H1 (cell line): Measurements from ENCODE around the gene ANKFY1. TPM values are rescaled to one million over a fixed set of nuclear protein-coding genes. Genes with fewer than 3 reads are reported as not detected.

ENCODE experiments used
- CTCF ChIA-PET: fragments of 300-600 bp; sonication (Branson Sonifier 250); formaldehyde crosslinking; loops from one replicate; lab custom pipeline; 2021; ENCODE audit not compliant: partially characterized antibody; lab: Charles Lee
- POLR2A ChIA-PET: fragments of 300-600 bp; sonication (Branson Sonifier 250); formaldehyde crosslinking; loops from one replicate; lab custom pipeline; 2021; ENCODE audit warnings: inconsistent platforms; ENCODE audit not compliant: partially characterized antibody; lab: Charles Lee
- DNase-seq, 2 experiments: peaks; one replicate each; pipeline versions ENCODE4 v3.0.0 to v3.0.0-alpha.2; 2010 to 2022; ENCODE audit warnings: low spot score in 2 of 2, low read depth in 1 of 2, mixed read lengths in 1 of 2
- FAIRE-seq: peaks from 2 replicates; lab custom pipeline; 2011; peaks lifted over from hg19 to GRCh38; lab: Jason Lieb, UNC
- H2AFZ ChIP-seq: 2 replicates; pipeline ENCODE4 v1.8.1; 2012; ENCODE audit warnings: low read length, inconsistent platforms
- H2AK5ac ChIP-seq: 2 replicates; pipeline ENCODE4 v1.6.1; 2013; ENCODE audit warnings: low read depth, low read length
- H2BK120ac ChIP-seq: replicated peaks from 2 replicates; pipeline ENCODE3; 2013; ENCODE audit warnings: low read depth, low read length, inconsistent platforms
- H2BK12ac ChIP-seq: 2 replicates; pipeline ENCODE4 v1.6.1; 2013; ENCODE audit warnings: low read depth, low read length
- H2BK15ac ChIP-seq: 2 replicates; pipeline ENCODE4 v1.6.1; 2013; ENCODE audit warnings: low read length
- H2BK20ac ChIP-seq: 2 replicates; pipeline ENCODE4 v1.6.1; 2013; ENCODE audit warnings: low read length
- H2BK5ac ChIP-seq: 2 replicates; pipeline ENCODE4 v1.6.1; 2013; ENCODE audit warnings: low read depth, low read length
- H3K14ac ChIP-seq: 2 replicates; pipeline ENCODE4 v1.6.1; 2013; ENCODE audit warnings: inconsistent platforms; ENCODE audit not compliant: insufficient read length
- H3K18ac ChIP-seq: 2 replicates; pipeline ENCODE4 v1.6.1; 2013; ENCODE audit warnings: low read length; ENCODE audit errors: extremely low read depth
- H3K23ac ChIP-seq: 2 replicates; pipeline ENCODE4 v1.6.1; 2013; ENCODE audit warnings: inconsistent platforms; ENCODE audit not compliant: insufficient read length
- H3K23me2 ChIP-seq: 2 replicates; pipeline ENCODE4 v1.6.1; 2013; ENCODE audit warnings: low read depth, low read length
- H3K27ac ChIP-seq: 2 replicates; pipeline ENCODE4 v1.6.1; 2011; ENCODE audit warnings: low read depth, low read length, inconsistent platforms
- H3K27me3 ChIP-seq, 4 experiments: replicated peaks in 1 of 4; 1 replicate in 1 of 4; 2 replicates in 3 of 4; pipeline versions ENCODE4 v1.6.1 to v1.8.1; 2011 to 2013; ENCODE audit warnings: low read length in 3 of 4, mild to moderate bottlenecking in 3 of 4, inconsistent platforms in 2 of 4, mixed read lengths in 2 of 4, moderate library complexity in 1 of 4; ENCODE audit not compliant: control insufficient read depth in 3 of 4, insufficient read depth in 3 of 4; ENCODE audit errors: extremely low read depth in 1 of 4
- H3K36me3 ChIP-seq, 4 experiments: 2 replicates each; pipeline versions ENCODE4 v1.6.1 to v1.8.1; 2011 to 2013; ENCODE audit warnings: mild to moderate bottlenecking in 4 of 4, low read length in 3 of 4, moderate library complexity in 2 of 4, control low read depth in 1 of 4, inconsistent platforms in 1 of 4; ENCODE audit not compliant: insufficient read depth in 4 of 4, control insufficient read depth in 2 of 4
- H3K4ac ChIP-seq: replicated peaks from 2 replicates; pipeline ENCODE3; 2013; ENCODE audit warnings: low read length, low read depth, mixed read lengths, inconsistent platforms; ENCODE audit not compliant: insufficient read length
- H3K4me1 ChIP-seq, 4 experiments: replicated peaks in 1 of 4; 1 replicate in 1 of 4; 2 replicates in 3 of 4; pipeline versions ENCODE4 v1.6.1 to v1.8.1; 2011 to 2013; ENCODE audit warnings: low read length in 3 of 4, inconsistent platforms in 2 of 4, mixed read lengths in 1 of 4; ENCODE audit not compliant: insufficient read depth in 4 of 4, control insufficient read depth in 3 of 4
- H3K4me2 ChIP-seq, 2 experiments: 2 replicates each; pipeline versions ENCODE4 v1.6.1 to v1.8.1; 2011 to 2013; ENCODE audit warnings: low read depth in 2 of 2, low read length in 2 of 2, control low read depth in 1 of 2, inconsistent platforms in 1 of 2, mild to moderate bottlenecking in 1 of 2; ENCODE audit not compliant: insufficient read depth in 1 of 2
- H3K4me3 ChIP-seq, 4 experiments: fragments of 200-600, 300-600 bp in 1 of 4; sonication (generic), shearing (Covaris generic), sonication (Bioruptor Twin) in 1 of 4; 2 replicates each; pipeline versions ENCODE4 v1.5.1 to v1.8.1; 2011 to 2016; ENCODE audit warnings: low read length in 4 of 4, low read depth in 3 of 4, control low read depth in 2 of 4, inconsistent platforms in 2 of 4, mild to moderate bottlenecking in 2 of 4, mixed read lengths in 1 of 4, moderate library complexity in 1 of 4; ENCODE audit not compliant: insufficient read depth in 2 of 4; ENCODE audit errors: extremely low read depth in 1 of 4
- H3K56ac ChIP-seq: replicated peaks from 2 replicates; pipeline ENCODE3; 2013; ENCODE audit warnings: low read depth, mild to moderate bottlenecking, mixed read lengths, low read length, inconsistent platforms; ENCODE audit not compliant: insufficient read length
- H3K79me1 ChIP-seq: 2 replicates; pipeline ENCODE4 v1.6.1; 2013; ENCODE audit warnings: low read depth, low read length, control low read depth
- H3K79me2 ChIP-seq, 2 experiments: 2 replicates each; pipeline versions ENCODE4 v1.6.1 to v1.8.1; 2012 to 2013; ENCODE audit warnings: low read length in 2 of 2, mild to moderate bottlenecking in 2 of 2, inconsistent platforms in 1 of 2; ENCODE audit not compliant: insufficient read depth in 2 of 2, control insufficient read depth in 1 of 2
- H3K9ac ChIP-seq, 4 experiments: replicated peaks in 1 of 4; 1 replicate in 1 of 4; 2 replicates in 3 of 4; pipeline versions ENCODE4 v1.6.1 to v1.8.1; 2011 to 2013; ENCODE audit warnings: low read depth in 3 of 4, low read length in 3 of 4, control low read depth in 2 of 4, mild to moderate bottlenecking in 2 of 4, moderate library complexity in 2 of 4, inconsistent platforms in 1 of 4; ENCODE audit errors: extremely low read depth in 1 of 4
- H3K9me3 ChIP-seq, 2 experiments: 2 replicates each; pipeline versions ENCODE4 v1.6.1 to v1.8.1; 2012 to 2013; ENCODE audit warnings: mild to moderate bottlenecking in 2 of 2, moderate library complexity in 2 of 2, control low read depth in 1 of 2, inconsistent platforms in 1 of 2, low read depth in 1 of 2, low read length in 1 of 2, mixed read lengths in 1 of 2; ENCODE audit not compliant: insufficient read depth in 2 of 2
- H4K20me1 ChIP-seq, 2 experiments: replicated peaks in 1 of 2; 2 replicates each; pipeline versions ENCODE3 to v1.8.1; 2011 to 2013; ENCODE audit warnings: inconsistent platforms in 2 of 2, low read length in 2 of 2, mild to moderate bottlenecking in 1 of 2; ENCODE audit not compliant: insufficient read depth in 2 of 2, control insufficient read depth in 1 of 2
- H4K5ac ChIP-seq: 2 replicates; pipeline ENCODE4 v1.6.1; 2013; ENCODE audit warnings: low read length, low read depth, mixed read lengths, inconsistent platforms; ENCODE audit not compliant: insufficient read length
- H4K8ac ChIP-seq: 2 replicates; pipeline ENCODE4 v1.8.0; 2013; ENCODE audit warnings: mild to moderate bottlenecking, moderate library complexity, low read length, inconsistent platforms; ENCODE audit not compliant: insufficient read depth; ENCODE audit errors: extremely low read depth
- H4K91ac ChIP-seq: replicated peaks from 2 replicates; pipeline ENCODE3; 2013; ENCODE audit warnings: low read length, mixed read lengths, inconsistent platforms; ENCODE audit not compliant: insufficient read length
- HDAC6 ChIP-seq: IDR thresholded peaks from one replicate; pipeline ENCODE4 v1.7.1; 2012; ENCODE audit warnings: low read depth, mild to moderate bottlenecking, inconsistent platforms, low read length, moderate library complexity
- POLR2A ChIP-seq, 2 experiments: IDR thresholded peaks; 1 replicate in 1 of 2; 2 replicates in 1 of 2; pipeline ENCODE4 v1.6.1; 2011; ENCODE audit warnings: low read depth in 2 of 2, low read length in 2 of 2, mild to moderate bottlenecking in 2 of 2; ENCODE audit errors: control extremely low read depth in 1 of 2
- POLR2AphosphoS5 ChIP-seq: IDR thresholded peaks from 2 replicates; pipeline ENCODE4 v1.6.1; 2011; ENCODE audit warnings: low read depth, low read length
- RBBP5 ChIP-seq: IDR thresholded peaks from 2 replicates; pipeline ENCODE4 v1.7.1; 2012; ENCODE audit warnings: low read depth, mild to moderate bottlenecking, inconsistent platforms, low read length, moderate library complexity, borderline replicate concordance
- WGBS, 2 experiments: shearing (Covaris generic) in 1 of 2; methylation state at CpG; one replicate each; pipeline versions ENCODE4 v1.1.6 to v1.1.7; 2013 to 2015; ENCODE audit warnings: low lambda C conversion rate in 2 of 2, mixed read lengths in 2 of 2, inconsistent platforms in 1 of 2, low coverage in 1 of 2, missing lambda C conversion rate in 1 of 2; ENCODE audit not compliant: insufficient replicate concordance in 2 of 2, insufficient coverage in 1 of 2, insufficient read length in 1 of 2; ENCODE audit errors: extremely low coverage in 1 of 2, missing lambda C conversion rate in 1 of 2; 5-methylcytosine and 5-hydroxymethylcytosine counted together
- polyA plus RNA-seq, 7 experiments: library from polyadenylated mRNA; depleted of rRNA in 3 of 7; stranded (reverse) in 5 of 7; unstranded in 2 of 7; fragments of >200 nt in 5 of 7; fragments of 200-250 nt in 2 of 7; gene quantifications; 1 replicate in 5 of 7; 2 replicates in 1 of 7; 4 replicates in 1 of 7; pipeline versions ENCODE4 v1.2.1 to v1.2.3, GENCODE V29; 2011 to 2013; ENCODE audit warnings: missing spikeins in 2 of 7, mixed read lengths in 2 of 7
- total RNA-seq: library from RNA; stranded (reverse); fragmentation: NEBNext Ultra II Directional; extraction: Animal tissue kit (Norgen Biotek cat#: 25700); gene quantifications from 2 replicates; pipeline ENCODE4 v1.2.1, GENCODE V29; 2021

The ANKFY1 gene
- total and polyA plus RNA-seq, 2 of the 8 experiments (the other 6 are each of a cell fraction or from before 2014, with no cell fraction given), result 28.3 to 45.3 TPM

DNA sequence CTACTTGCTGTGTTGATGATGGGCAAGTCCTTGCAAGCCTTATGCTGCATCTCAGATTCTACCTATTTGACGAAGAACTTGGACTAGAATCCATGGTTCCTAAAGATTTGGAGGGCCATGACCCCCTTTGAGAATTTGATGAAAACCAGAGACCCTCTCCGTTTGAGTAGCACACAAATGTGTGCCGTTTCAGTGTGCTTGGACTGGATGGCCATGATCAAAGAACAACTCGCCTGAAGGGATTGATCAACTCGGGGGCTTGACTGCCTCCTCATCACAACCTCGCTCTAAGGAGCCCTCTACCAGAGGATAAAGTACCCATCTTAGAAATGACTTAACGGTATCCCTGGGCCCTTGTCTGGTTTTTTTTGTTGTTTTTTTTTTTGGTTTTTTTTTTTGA, 2.8 kb upstream of the ANKFY1 start:
- ChIA-PET POLR2A (interaction anchor here (1.1 kb wide), 3 partner anchors 10 to 17 kb away, joined by 3 read pairs; no protein-coding TSS in a partner anchor), CTCF (interaction anchor here (1.1 to 1.7 kb wide), 2 partner anchors 8 to 154 kb away, joined by 3 to 7 read pairs; no protein-coding TSS in a partner anchor)
- H4K8ac ChIP-seq, result 0 out of 2 replicates have a peak overlapping the region, but pooled peaks have one; percentile 23
- peaks cover 14% of the 10 kb centered on the region for H3K79me1 ChIP-seq
- TF ChIP-seq POLR2AphosphoS5, result 0 out of 2 replicates have a peak, but pooled peaks have one; percentile 51
- TF ChIP-seq POLR2A (IDR thresholded peaks at IDR 0.05; ENCODE audit: control extremely low read depth in 1 of 2, low read depth in 2 of 2, low read length in 2 of 2), result peak in 1 of 2 experiments; percentile 1; a peak in 1 of 3 replicates
- no peak for TF ChIP-seq RBBP5
- TF ChIP-seq HDAC6, result no peak
- H3K27me3 ChIP-seq, result no peaks in the 10 kb centered on the region
- H2AFZ ChIP-seq, result no peak overlapping the region
- H3K79me2 ChIP-seq, result peaks cover 13 to 20% of the 10 kb centered on the region in 2 experiments
- H3K14ac ChIP-seq, result no peak overlapping the region
- no peak overlapping the region for H2BK15ac ChIP-seq
- no peak overlapping the region for H3K4ac ChIP-seq
- H3K23ac ChIP-seq, result no peak overlapping the region
- H3K36me3 ChIP-seq, result peaks cover 5 to 25% (median 13%) of the 10 kb centered on the region in 4 experiments; a peak in 6 of 8 replicates
- peaks cover 9 to 11% of the 10 kb centered on the region in 2 experiments for H4K20me1 ChIP-seq
- no peak overlapping the region for H2BK120ac ChIP-seq
- peaks cover 0 to 14% (median 5%) of the 10 kb centered on the region in 4 experiments for H3K4me1 ChIP-seq
- H3K9ac ChIP-seq, result no peak overlapping the region
- H3K9me3 ChIP-seq, result no peaks in the 10 kb centered on the region
- no peak overlapping the region for H3K56ac ChIP-seq
- no peak overlapping the region for H3K27ac ChIP-seq
- no peak overlapping the region for H3K4me2 ChIP-seq
- H2BK12ac ChIP-seq, result no peak overlapping the region
- H2BK20ac ChIP-seq, result no peak overlapping the region
- WGBS, 2 experiments, result 88% methylated on average over 7 of the region's 7 CpGs; no CpG with 5 or more reads in 1 of the 2 experiments
- no peak overlapping the region for H2AK5ac ChIP-seq
- no peak overlapping the region for H3K18ac ChIP-seq
- no peak overlapping the region for H3K4me3 ChIP-seq
- no peak overlapping the region for H4K91ac ChIP-seq
- no peak overlapping the region for H4K5ac ChIP-seq
- no peak for FAIRE-seq
- no peak for DNase-seq
- H2BK5ac ChIP-seq, result no peak overlapping the region
- peaks cover 10% of the 10 kb centered on the region; the same call in 1 of the 2 replicates for H3K23me2 ChIP-seq
